Cardiac fibroblast (primary cell): Measurements from ENCODE around the gene KIZ.

Source experiments
- DNase-seq, 2 donors: peaks; one replicate each; pipeline versions ENCODE4 v3.0.0 to v3.0.0-alpha.2; 2010; ENCODE audit warnings: low read depth in 2 of 2
- H3K4me3 ChIP-seq, 2 donors: replicated peaks in 1 of 2; 1 replicate in 1 of 2; 2 replicates in 1 of 2; pipeline ENCODE4 v1.5.1; 2011; ENCODE audit warnings: low read depth in 2 of 2, low read length in 2 of 2, mild to moderate bottlenecking in 2 of 2, moderate library complexity in 1 of 2
- CTCF ChIP-seq: IDR thresholded peaks from one replicate; pipeline ENCODE4 v1.5.1; 2011; ENCODE audit warnings: low read depth, mild to moderate bottlenecking, low read length, inconsistent platforms

The KIZ gene

GRCh38 chr20:21279706-21280521 lies 154.0 kb downstream of the KIZ start:
- no peak for TF ChIP-seq CTCF

DNA sequence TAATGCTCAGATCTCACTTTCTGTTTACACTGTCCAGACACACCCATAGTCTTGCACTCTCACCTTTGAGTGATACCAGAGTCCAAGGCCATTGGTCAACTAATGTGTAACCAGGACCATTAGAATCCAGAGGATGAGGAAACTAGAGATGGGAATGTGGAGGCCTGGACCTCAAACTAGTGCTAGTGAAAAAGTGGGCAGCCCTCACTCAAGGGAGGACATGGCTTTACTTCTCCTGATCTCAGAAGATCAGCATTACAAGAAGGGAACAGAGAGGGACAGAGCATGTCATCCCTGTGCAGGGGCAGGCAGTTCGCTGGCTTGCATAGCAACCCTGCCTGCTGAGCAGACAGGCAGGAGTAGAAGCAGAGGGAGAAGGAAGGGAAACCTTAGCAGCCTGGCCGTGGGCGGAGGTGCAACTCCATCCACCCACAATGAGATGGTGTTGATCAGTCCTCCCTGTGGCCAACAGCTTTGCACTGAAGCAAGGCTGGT lies 154.7 kb downstream of the KIZ start:
- TF ChIP-seq CTCF, result no peak
- no peak overlapping the region for H3K4me3 ChIP-seq
- no peak for DNase-seq

More at GRCh38 chr20:21279706-21280521, 154.0 kb downstream of the KIZ start:
- DNase-seq, result no peak
- H3K4me3 ChIP-seq, result no peak overlapping the region

GRCh38 chr20:21286775-21287174 lies 160.9 kb downstream of the KIZ start:
- no peak overlapping the region for H3K4me3 ChIP-seq
- no peak for TF ChIP-seq CTCF

DNA sequence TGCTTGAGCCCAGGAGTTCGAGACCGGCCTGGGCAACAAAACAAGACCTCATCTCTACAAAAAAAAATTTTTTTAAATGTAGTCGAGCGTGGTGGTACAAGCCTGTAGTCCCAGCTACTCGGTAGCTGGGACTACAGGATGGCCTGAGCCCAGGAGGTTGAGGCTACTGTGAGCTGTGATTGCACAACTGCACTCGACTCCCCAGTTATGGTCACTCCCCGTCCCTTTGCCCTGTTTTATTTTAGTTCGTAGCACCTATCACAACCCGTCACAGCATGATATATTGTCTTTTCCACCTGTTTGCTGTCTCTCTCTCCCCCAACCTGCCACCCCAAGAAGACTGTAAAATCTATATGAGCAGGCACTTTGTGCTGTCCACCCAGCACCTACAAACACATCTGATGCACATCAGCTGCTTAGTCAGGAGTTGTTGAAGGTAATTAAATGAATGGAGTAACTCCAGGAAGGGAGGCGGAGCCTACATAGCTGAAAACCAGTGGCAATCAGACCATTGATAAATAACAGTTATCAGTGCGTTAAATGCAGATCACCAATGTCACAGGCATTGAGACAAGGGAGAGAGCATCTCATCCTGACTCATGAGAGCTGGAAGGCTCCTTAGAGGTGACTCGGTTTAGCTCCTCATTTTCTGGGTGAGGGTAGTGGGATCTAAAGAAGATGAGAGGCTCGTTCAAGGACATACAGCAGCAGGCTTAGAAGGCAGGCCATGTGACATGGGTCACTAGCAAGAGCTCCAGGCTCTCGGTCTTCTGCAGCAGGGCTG lies 162.9 kb downstream of the KIZ start:
- DNase-seq, result no peak
- no peak for TF ChIP-seq CTCF

More at GRCh38 chr20:21286775-21287174, 160.9 kb downstream of the KIZ start:
- no peak for DNase-seq

DNA sequence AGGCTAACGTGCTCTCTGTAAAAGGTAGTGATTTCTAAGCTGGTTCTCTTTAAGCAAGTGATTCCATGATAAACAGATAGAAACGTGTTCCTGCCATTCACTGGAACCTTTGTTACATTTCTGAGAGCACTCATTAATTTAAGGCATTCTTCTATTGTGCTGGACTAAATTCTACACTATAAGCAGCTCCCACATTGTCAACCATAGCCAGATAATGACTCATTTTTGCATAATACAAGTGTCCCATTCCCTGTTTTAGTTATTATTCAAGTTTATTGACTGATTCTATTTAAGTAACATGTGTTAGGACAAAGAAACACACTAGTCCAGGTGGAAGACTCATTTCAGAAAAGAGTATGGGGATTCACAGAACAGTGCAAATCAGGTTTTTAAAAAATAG lies 163.8 kb downstream of the KIZ start:
- TF ChIP-seq CTCF, result no peak
- no peak overlapping the region for H3K4me3 ChIP-seq
- DNase-seq, result no peak

More for the DNA sequence above, 162.9 kb downstream of the KIZ start:
- H3K4me3 ChIP-seq, result no peak overlapping the region

DNA sequence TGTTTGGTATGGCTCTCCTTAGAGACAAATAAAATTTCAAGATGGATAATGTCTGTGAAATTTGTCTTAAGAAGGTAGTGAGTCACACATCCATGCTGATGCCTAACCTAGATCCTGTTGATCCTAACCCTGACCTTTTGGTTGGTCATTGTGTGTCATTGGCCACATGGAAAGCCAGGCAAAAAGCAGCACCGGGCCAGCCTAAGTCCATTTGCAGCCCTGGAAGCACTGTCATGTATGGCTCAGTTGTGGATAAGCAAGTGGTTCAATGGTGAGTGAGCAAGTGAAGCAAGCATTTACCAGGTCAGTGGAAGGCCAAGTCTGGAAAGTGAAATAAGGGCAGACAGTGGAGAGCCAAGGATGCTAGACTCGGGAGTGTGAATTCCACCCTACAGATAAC lies 165.1 kb downstream of the KIZ start:
- H3K4me3 ChIP-seq, result no peak overlapping the region
- peak in 1 of 2 donors; percentile 35 for DNase-seq
- TF ChIP-seq CTCF, result no peak
